ENCODE results near the gene SFSWAP. TPM values are rescaled to one million over a fixed set of nuclear protein-coding genes. Genes with fewer than 3 reads are reported as not detected.
"Not testable (repeated sequence)": the region's sequence is repeated elsewhere in the genome, so short reads cannot be mapped to it uniquely, and the experiment has no call there.

SFSWAP gene
- total RNA-seq, 4 donors from 2014 or later = 45.9 to 66.2 (median 55.4) TPM

DNA sequence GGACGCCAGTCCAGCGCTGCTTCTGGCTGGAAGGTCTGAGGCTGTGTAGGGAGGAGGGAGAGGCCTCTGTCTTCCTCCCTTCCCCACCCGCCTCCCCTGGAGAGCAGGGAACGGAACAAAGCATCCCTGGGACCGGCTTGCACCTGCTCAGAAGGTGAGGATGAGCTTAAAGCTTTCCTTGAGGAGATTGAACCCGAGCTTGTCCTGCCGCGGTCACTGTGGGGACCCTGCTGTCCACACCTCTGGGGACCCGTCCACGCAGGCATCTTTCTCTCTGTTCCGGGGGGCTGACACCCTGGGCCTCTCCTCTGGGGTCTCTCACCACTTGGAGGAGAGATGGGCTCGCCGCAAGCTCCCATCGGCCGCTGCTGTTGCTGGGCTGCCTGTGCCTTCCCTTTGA, 33.2 kb upstream of the SFSWAP start:
- peaks cover 9% of the 10 kb centered on the region for H3K27me3 ChIP-seq

DNA sequence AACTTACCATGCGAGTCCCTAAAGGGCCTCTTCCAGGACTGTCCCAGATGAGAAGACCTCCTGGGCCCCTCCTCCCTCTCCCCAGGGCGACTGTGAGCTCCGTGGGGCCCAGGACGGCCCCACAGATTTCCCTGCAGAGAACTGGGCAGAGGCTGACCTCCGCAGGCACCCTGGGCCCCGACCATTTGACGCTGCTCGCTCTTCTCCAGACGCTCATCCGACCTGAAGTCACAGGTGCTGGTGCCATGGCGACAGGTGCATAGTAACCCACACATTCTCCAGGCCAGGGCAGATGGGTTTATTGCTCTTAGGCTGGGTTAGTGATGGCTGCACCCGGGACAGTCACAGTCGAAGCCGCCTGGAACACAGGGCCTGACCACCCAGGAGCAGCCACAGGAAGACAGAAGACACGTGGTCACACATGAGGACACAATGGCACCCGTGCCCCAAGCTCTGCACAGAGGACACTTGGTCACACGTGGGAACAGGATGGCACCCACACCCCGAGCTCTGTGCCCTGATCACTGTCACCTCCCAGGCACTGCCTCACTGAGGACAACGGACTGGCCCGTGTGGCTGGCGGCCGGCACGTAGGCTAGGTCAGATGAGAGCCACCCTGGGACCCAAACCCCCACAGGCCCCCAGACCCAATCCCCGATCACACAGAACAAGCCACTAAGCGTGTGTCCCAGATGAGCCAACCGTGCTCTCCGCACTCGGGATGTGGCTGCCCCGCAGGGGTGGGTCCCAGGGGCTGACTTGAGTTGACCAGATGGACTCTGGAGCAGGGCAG, 32.3 kb upstream of the SFSWAP start:
- H3K9me3 ChIP-seq; intact Hi-C loops (cut with DNase I; ENCODE audit: low total_unique reads); H3K27me3 ChIP-seq; H3K27ac ChIP-seq; H3K36me3 ChIP-seq; H3K4me3 ChIP-seq; DNase-seq; in situ Hi-C loops (cut with MboI; ENCODE audit: low pct_ligation_motif_present in 1 of 4, low pct_unique_long_range_greater_than_20kb in 1 of 4, low sequenced_read_pairs in 3 of 4); H3K4me1 ChIP-seq: not testable (repeated sequence)
- 82 to 100% methylated on average over 2 to 22 of the region's 29 CpGs for WGBS, 2 donors (ENCODE audit: low coverage in 1 of 2)

More for the DNA sequence above, 33.2 kb upstream of the SFSWAP start:
- Histone ChIP-seq H3K36me3 (no peaks in the 10 kb centered on the region), H3K9me3 (no peaks in the 10 kb centered on the region), H3K4me1 (peaks cover 0 to 8% (median 0%) of the 10 kb centered on the region in 4 donors), H3K4me3 (no peak overlapping the region), H3K27ac (no peak overlapping the region)
- DNase-seq = no peak
- intact Hi-C loops (cut with DNase I; ENCODE audit: low total_unique reads) = no loop called here
- TF ChIP-seq POLR2A (IDR thresholded peaks at IDR 0.05) = no peak
- TF ChIP-seq, protein P1, sequence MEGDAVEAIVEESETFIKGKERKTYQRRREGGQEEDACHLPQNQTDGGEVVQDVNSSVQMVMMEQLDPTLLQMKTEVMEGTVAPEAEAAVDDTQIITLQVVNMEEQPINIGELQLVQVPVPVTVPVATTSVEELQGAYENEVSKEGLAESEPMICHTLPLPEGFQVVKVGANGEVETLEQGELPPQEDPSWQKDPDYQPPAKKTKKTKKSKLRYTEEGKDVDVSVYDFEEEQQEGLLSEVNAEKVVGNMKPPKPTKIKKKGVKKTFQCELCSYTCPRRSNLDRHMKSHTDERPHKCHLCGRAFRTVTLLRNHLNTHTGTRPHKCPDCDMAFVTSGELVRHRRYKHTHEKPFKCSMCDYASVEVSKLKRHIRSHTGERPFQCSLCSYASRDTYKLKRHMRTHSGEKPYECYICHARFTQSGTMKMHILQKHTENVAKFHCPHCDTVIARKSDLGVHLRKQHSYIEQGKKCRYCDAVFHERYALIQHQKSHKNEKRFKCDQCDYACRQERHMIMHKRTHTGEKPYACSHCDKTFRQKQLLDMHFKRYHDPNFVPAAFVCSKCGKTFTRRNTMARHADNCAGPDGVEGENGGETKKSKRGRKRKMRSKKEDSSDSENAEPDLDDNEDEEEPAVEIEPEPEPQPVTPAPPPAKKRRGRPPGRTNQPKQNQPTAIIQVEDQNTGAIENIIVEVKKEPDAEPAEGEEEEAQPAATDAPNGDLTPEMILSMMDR (IDR thresholded peaks at IDR 0.05) = no peak
- no peak for TF ChIP-seq POLR2AphosphoS5 (IDR thresholded peaks at IDR 0.05)
- 78% methylated on average over 15 of the region's 15 CpGs; no CpG with 5 or more reads in 1 of the 2 donors for WGBS, 2 donors (ENCODE audit: low coverage in 1 of 2)
- in situ Hi-C loops (cut with MboI; ENCODE audit: low pct_ligation_motif_present in 1 of 4, low pct_unique_long_range_greater_than_20kb in 1 of 4, low sequenced_read_pairs in 3 of 4) = no loop called here

DNA sequence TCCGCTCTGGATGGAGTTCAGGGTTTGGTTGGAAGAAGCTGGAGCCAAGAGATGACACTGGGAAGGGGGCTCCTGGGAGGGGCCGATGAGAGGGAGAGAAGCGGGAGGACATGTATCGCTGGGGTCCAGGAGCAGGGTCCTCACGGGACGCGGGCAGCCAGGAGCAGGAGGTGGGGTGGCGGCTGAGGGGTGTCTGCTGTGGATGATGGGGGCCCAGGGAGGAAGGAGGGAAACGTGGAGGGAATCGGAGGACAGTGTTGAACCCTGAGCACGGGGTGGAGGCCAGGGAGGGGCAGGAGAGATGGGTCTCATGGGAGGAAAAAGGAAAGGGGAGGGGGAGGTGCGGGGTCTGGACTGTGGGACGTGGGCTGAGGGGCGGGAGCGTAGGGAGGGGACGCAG, 31.7 kb upstream of the SFSWAP start:
- intact Hi-C loops (cut with DNase I; ENCODE audit: low total_unique reads); DNase-seq; H3K4me3 ChIP-seq; H3K27ac ChIP-seq; H3K4me1 ChIP-seq; H3K36me3 ChIP-seq; in situ Hi-C loops (cut with MboI; ENCODE audit: low pct_ligation_motif_present in 1 of 4, low pct_unique_long_range_greater_than_20kb in 1 of 4, low sequenced_read_pairs in 3 of 4); H3K9me3 ChIP-seq; H3K27me3 ChIP-seq: not testable (repeated sequence)
- WGBS, 2 donors (ENCODE audit: low coverage in 1 of 2) = 88% methylated on average over 8 of the region's 16 CpGs; no CpG with 5 or more reads in 1 of the 2 donors

DNA sequence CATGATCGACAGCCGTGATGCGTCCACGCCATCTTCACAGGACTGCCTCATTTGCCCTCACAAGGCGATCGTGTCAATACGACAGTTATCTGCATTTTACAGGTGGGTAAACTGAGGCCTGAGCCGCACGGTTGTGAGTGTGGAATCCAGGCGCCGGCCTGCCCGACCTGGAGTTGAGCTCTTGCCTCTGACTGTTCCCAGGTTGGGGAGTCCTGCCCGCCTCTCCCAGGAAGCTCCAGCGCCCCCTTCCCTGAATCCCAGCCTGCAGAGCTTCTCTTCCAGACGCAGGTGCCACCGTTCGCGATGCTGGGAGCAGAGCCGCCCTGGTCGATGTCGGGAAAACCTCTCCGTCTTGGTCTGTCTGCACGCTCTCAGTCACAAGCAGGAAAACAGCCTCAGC, 31.1 kb upstream of the SFSWAP start:
- intact Hi-C loops (cut with DNase I; ENCODE audit: low total_unique reads); H3K27me3 ChIP-seq; H3K4me1 ChIP-seq; DNase-seq; H3K36me3 ChIP-seq; H3K9me3 ChIP-seq; H3K27ac ChIP-seq; H3K4me3 ChIP-seq; in situ Hi-C loops (cut with MboI; ENCODE audit: low pct_ligation_motif_present in 1 of 4, low pct_unique_long_range_greater_than_20kb in 1 of 4, low sequenced_read_pairs in 3 of 4): not testable (repeated sequence)
- no CpG with 5 or more reads among the region's 23 CpGs for WGBS, 2 donors (ENCODE audit: low coverage in 1 of 2)

DNA sequence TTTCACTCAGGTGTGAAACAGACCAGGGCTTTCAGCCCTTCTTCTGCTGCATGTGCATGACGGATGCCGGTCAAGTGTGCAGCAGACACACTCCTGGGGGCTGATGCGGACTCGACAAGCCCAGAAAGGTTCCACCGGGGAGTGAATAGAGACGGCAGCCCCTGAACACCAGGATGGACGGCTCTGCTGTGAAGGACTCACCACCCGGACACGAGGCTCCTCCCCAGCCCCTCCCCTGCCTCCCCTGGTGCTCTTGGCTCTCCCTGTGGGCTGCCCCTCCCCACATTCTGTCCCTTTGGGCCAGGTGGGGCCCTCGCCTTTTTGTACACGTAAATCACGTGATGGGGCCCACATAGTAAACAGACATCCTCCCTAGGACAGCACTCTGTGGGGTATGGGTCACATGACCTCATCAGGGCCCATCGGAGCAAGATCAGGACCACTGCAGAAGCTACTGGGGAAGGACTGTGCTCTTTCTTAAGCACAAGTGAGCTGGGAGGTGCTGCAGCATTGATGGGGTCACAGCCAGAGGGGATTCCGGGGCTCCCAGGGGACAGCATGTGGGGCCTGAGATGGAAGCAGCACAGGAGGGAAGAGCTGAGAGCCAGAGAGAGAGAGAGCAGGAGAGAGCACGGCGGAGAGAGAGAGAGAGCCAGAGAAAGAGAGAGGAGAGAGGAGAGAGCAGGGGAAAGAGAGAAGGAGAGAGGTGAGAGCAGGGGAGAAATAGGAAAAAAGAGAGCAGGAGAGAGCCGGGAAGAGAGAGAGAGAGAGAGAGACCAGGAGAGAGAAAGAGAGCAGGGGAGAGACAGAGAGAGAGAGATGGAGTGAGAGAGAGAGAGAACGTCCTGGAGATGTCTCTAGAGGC, 30.3 kb upstream of the SFSWAP start:
- H3K9me3 ChIP-seq; H3K27ac ChIP-seq; H3K36me3 ChIP-seq; H3K4me3 ChIP-seq; H3K27me3 ChIP-seq; H3K4me1 ChIP-seq; DNase-seq; in situ Hi-C loops (cut with MboI; ENCODE audit: low pct_ligation_motif_present in 1 of 4, low pct_unique_long_range_greater_than_20kb in 1 of 4, low sequenced_read_pairs in 3 of 4); intact Hi-C loops (cut with DNase I; ENCODE audit: low total_unique reads): not testable (repeated sequence)
- WGBS, 2 donors (ENCODE audit: low coverage in 1 of 2) = 50 to 74% methylated on average over 1 to 13 of the region's 18 CpGs

DNA sequence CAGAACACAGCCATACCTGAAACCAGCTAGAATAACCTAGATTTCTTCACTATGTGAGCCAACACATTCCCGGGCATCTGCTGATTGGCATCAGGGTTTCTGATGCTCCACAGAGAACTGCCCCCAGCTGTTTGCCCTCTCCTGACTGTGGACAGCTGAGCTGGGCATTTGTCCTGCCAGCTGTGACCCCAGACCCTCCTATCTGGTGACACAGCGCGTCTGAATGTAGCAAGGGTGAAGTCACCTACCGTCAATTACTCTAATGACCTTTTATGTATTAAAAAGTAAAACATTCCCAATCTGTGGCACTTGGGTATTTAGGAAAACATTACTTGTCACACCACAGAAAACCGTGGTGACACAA, 29.7 kb upstream of the SFSWAP start:
- 75 to 92% methylated on average over 2 to 5 of the region's 5 CpGs for WGBS, 2 donors (ENCODE audit: low coverage in 1 of 2)
- H3K27ac ChIP-seq = no peak overlapping the region
- no peaks in the 10 kb centered on the region for H3K36me3 ChIP-seq
- intact Hi-C loops (cut with DNase I; ENCODE audit: low total_unique reads) = no loop called here
- H3K4me1 ChIP-seq = peaks cover 0 to 8% (median 0%) of the 10 kb centered on the region in 4 donors
- H3K27me3 ChIP-seq = peaks cover 9% of the 10 kb centered on the region
- no peak overlapping the region for H3K4me3 ChIP-seq
- no peak for DNase-seq
- no peaks in the 10 kb centered on the region for H3K9me3 ChIP-seq
- in situ Hi-C loops (cut with MboI; ENCODE audit: low pct_ligation_motif_present in 1 of 4, low pct_unique_long_range_greater_than_20kb in 1 of 4, low sequenced_read_pairs in 3 of 4) = no loop called here
- no peak for TF ChIP-seq POLR2AphosphoS5 (IDR thresholded peaks at IDR 0.05)
- TF ChIP-seq, protein P1 (IDR thresholded peaks at IDR 0.05) = no peak
- TF ChIP-seq POLR2A (IDR thresholded peaks at IDR 0.05) = no peak
- no peak for TF ChIP-seq EP300 (IDR thresholded peaks at IDR 0.05; ENCODE audit: low read depth)

DNA sequence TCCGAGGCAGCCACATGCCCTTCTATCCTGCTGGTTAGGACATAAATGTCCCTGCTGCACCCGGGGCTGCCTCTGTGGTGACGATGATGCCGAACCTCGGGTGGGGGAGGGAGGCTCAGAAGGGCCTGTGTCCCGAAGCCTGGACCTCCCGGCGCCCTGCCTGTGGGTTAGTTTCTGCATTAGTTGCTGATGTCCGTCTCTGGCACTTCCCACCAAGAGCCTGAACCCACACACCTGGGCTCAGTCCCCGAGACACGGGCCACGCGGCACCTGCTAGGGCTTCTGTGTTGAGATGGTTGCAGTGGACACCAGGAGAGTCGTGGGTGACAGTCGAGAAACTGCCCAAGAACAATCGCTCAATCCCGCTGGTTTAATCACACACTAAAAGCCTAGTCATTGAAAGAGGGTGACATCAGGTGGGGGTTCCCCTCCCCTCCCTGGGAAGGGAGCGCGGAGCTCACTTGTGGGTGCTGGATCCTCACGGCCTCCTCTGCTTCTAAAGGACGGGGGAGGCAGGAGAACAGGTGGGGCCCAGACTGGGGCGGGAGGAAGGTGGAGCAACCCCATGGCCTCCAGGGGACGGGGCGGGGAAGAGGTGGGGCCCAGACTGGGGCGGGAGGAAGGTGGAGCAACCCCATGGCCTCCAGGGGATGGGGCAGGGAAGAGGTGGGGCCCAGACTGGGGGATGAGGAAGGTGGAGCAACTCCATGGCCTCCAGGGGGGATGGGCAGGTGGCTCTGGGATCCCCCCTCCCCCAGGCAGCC, 29.0 kb upstream of the SFSWAP start:
- H3K27me3 ChIP-seq; H3K9me3 ChIP-seq; H3K36me3 ChIP-seq; intact Hi-C loops (cut with DNase I; ENCODE audit: low total_unique reads); in situ Hi-C loops (cut with MboI; ENCODE audit: low pct_ligation_motif_present in 1 of 4, low pct_unique_long_range_greater_than_20kb in 1 of 4, low sequenced_read_pairs in 3 of 4); H3K4me3 ChIP-seq; H3K4me1 ChIP-seq; H3K27ac ChIP-seq: not testable (repeated sequence)
- peak; percentile 68 for DNase-seq
- 33% methylated on average over 23 of the region's 25 CpGs; no CpG with 5 or more reads in 1 of the 2 donors for WGBS, 2 donors (ENCODE audit: low coverage in 1 of 2)

Measured in transverse colon (tissue), 4 donors.